ENCODE results near the gene GDF7.

The GDF7 gene

GRCh38 chr2:20645301-20645701 lies 21.6 kb upstream of the GDF7 start:
- no peak for DNase-seq (ENCODE audit: low spot score)

GRCh38 chr2:20645761-20646160 lies 21.2 kb upstream of the GDF7 start:
- no peak for DNase-seq (ENCODE audit: low spot score)

GRCh38 chr2:20646446-20646845 lies 20.5 kb upstream of the GDF7 start:
- no peak for DNase-seq (ENCODE audit: low spot score)

- DNase-seq (ENCODE audit: low spot score), result no peak
These were observed 19.7 kb upstream of the GDF7 start for GRCh38 chr2:20647211-20647610.

- no peak for DNase-seq (ENCODE audit: low spot score)
These were observed 19.2 kb upstream of the GDF7 start for GRCh38 chr2:20647738-20648137.

GRCh38 chr2:20648206-20648605 lies 18.7 kb upstream of the GDF7 start:
- no peak for DNase-seq (ENCODE audit: low spot score)

- no peak for DNase-seq (ENCODE audit: low spot score)
These were observed 18.1 kb upstream of the GDF7 start for GRCh38 chr2:20648831-20649230.

GRCh38 chr2:20649576-20649975 lies 17.4 kb upstream of the GDF7 start:
- no peak for DNase-seq (ENCODE audit: low spot score)

- DNase-seq (ENCODE audit: low spot score), result no peak
These were observed 17.0 kb upstream of the GDF7 start for GRCh38 chr2:20649976-20650375.

- DNase-seq (ENCODE audit: low spot score), result peak; percentile 50
These were observed 16.5 kb upstream of the GDF7 start for GRCh38 chr2:20650393-20650876.

GRCh38 chr2:20650877-20651730 lies 15.8 kb upstream of the GDF7 start, which contains the start of gene HS1BP3:
Gene HS1BP3, minus strand, starts transcription at chr2:20651098. Its CDS starts 35 bp downstream, at chr2:20651063.
- DNase-seq (ENCODE audit: low spot score), result peak; percentile 91

GRCh38 chr2:20651731-20652099 lies 15.2 kb upstream of the GDF7 start:
- no peak for DNase-seq (ENCODE audit: low spot score)

- no peak for DNase-seq (ENCODE audit: low spot score)
These were observed 14.8 kb upstream of the GDF7 start for GRCh38 chr2:20652141-20652540.

- DNase-seq (ENCODE audit: low spot score), result no peak
These were observed 14.0 kb upstream of the GDF7 start for GRCh38 chr2:20652673-20653575.

- no peak for DNase-seq (ENCODE audit: low spot score)
These were observed 13.0 kb upstream of the GDF7 start for GRCh38 chr2:20653695-20654534.

GRCh38 chr2:20654535-20654813 lies 12.5 kb upstream of the GDF7 start:
- DNase-seq (ENCODE audit: low spot score), result no peak

- no peak for DNase-seq (ENCODE audit: low spot score)
These were observed 10.4 kb upstream of the GDF7 start for GRCh38 chr2:20656561-20656960.

- DNase-seq (ENCODE audit: low spot score), result no peak
These were observed 9.3 kb upstream of the GDF7 start for GRCh38 chr2:20657522-20658235.

GRCh38 chr2:20660506-20661420 lies 6.2 kb upstream of the GDF7 start:
- DNase-seq (ENCODE audit: low spot score), result no peak
